ENCODE data around the gene PPP1R7.
"Not testable (repeated sequence)": the region's sequence is repeated elsewhere in the genome, so short reads cannot be mapped to it uniquely, and the experiment has no call there.

PPP1R7 gene

GRCh38 chr2:241177526-241178334 lies 27.5 kb downstream of the PPP1R7 start:
- DNase-seq: no peak

- DNase-seq: no peak
Observed at GRCh38 chr2:241178961-241179360, 28.7 kb downstream of the PPP1R7 start.

- DNase-seq: no peak
Observed at GRCh38 chr2:241179899-241180298, 29.6 kb downstream of the PPP1R7 start.

- no peak for DNase-seq
Observed at GRCh38 chr2:241180495-241180894, 30.2 kb downstream of the PPP1R7 start.

- no peak for DNase-seq
Observed at GRCh38 chr2:241182126-241182525, 31.9 kb downstream of the PPP1R7 start.

- DNase-seq: no peak
Observed at GRCh38 chr2:241182531-241183133, 32.4 kb downstream of the PPP1R7 start.

GRCh38 chr2:241183221-241183620 lies 33.0 kb downstream of the PPP1R7 start:
- no peak for DNase-seq

- no peak for DNase-seq
Observed at GRCh38 chr2:241184901-241185300, 34.6 kb downstream of the PPP1R7 start.

- DNase-seq: no peak
Observed at GRCh38 chr2:241185961-241186360, 35.7 kb downstream of the PPP1R7 start.

- no peak for DNase-seq
Observed at GRCh38 chr2:241187101-241187917, 37.0 kb downstream of the PPP1R7 start.

- no peak for DNase-seq
Observed at GRCh38 chr2:241187918-241188234, 37.6 kb downstream of the PPP1R7 start.

- DNase-seq: no peak
Observed at GRCh38 chr2:241188361-241189092, 38.3 kb downstream of the PPP1R7 start, which contains the start of gene ANO7. ANO7 (plus strand) TSS chr2:241188677; CDS start chr2:241190064, 1,387 bp downstream.

GRCh38 chr2:241189093-241189855 lies 39.0 kb downstream of the PPP1R7 start:
- DNase-seq: no peak

- no peak for DNase-seq
Observed at GRCh38 chr2:241189856-241190201, 39.6 kb downstream of the PPP1R7 start.

GRCh38 chr2:241190291-241190981 lies 40.2 kb downstream of the PPP1R7 start:
- no peak for DNase-seq

GRCh38 chr2:241191081-241191480 lies 40.8 kb downstream of the PPP1R7 start:
- DNase-seq: no peak

- no peak for DNase-seq
Observed at GRCh38 chr2:241193271-241193670, 43.0 kb downstream of the PPP1R7 start.

- DNase-seq: no peak
Observed at GRCh38 chr2:241194811-241195210, 44.5 kb downstream of the PPP1R7 start.

- no peak for DNase-seq
Observed at GRCh38 chr2:241195506-241196130, 45.4 kb downstream of the PPP1R7 start.

GRCh38 chr2:241197246-241197645 lies 47.0 kb downstream of the PPP1R7 start:
- not testable (repeated sequence) for DNase-seq

GRCh38 chr2:241197947-241198346 lies 47.7 kb downstream of the PPP1R7 start:
- no peak for DNase-seq

Data from SW 1271 (cell line).